GM18868 (cell line): ENCODE data around the gene SLC16A8.

ENCODE experiments used
- ATAC-seq: cut with Tn5 transposase; IDR thresholded peaks from one replicate; pipeline ENCODE4 v1.9.1; 2021; ENCODE audit warnings: mild to moderate bottlenecking, moderate library complexity; ENCODE audit not compliant: unreplicated experiment

The SLC16A8 gene

GRCh38 chr22:38031491-38031890, 52.5 kb downstream of the SLC16A8 start:
- ATAC-seq = no peak

DNA sequence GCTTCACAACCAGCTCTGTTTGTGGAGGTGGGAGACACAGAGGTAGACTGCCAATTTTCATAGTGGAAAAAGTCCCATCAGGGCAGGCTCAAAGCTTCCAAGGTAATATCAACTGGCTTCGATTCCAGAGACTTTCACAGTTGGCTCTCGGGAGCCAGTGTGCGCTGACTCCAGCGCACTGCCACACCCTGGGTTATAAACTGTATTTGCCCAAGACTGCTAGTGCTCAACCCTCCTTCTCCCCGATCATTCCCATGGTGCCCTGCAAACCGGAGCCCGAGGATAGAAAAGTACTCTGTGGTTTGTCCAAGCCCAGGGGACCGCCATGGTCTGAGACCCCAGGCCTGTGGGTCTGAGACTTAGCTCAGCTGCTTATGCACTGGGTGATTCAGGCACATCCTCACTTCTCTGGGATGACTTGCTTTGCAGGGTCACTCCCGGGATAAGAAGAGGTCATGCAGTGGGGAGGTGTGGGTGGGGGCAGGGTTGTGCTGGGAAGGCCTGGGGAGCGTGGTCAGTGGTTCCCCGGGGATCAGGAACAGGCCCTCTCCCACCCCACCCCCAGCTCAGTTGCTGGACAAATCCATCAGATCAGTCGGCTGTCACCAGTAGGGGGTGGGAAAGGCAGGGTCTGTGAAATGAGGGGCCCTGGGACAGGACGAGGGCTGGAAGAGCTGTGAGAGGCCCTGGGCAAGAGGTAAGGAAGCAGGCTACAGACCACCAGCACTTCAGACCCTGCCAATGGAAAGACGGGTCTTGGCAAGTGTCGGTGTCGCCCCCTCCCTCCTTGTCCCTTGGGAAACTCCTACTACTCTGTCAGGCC, 53.5 kb downstream of the SLC16A8 start:
- no peak for ATAC-seq

GRCh38 chr22:38029901-38030300, 54.1 kb downstream of the SLC16A8 start:
- no peak for ATAC-seq

GRCh38 chr22:38029370-38029769, 54.6 kb downstream of the SLC16A8 start:
- ATAC-seq = no peak

DNA sequence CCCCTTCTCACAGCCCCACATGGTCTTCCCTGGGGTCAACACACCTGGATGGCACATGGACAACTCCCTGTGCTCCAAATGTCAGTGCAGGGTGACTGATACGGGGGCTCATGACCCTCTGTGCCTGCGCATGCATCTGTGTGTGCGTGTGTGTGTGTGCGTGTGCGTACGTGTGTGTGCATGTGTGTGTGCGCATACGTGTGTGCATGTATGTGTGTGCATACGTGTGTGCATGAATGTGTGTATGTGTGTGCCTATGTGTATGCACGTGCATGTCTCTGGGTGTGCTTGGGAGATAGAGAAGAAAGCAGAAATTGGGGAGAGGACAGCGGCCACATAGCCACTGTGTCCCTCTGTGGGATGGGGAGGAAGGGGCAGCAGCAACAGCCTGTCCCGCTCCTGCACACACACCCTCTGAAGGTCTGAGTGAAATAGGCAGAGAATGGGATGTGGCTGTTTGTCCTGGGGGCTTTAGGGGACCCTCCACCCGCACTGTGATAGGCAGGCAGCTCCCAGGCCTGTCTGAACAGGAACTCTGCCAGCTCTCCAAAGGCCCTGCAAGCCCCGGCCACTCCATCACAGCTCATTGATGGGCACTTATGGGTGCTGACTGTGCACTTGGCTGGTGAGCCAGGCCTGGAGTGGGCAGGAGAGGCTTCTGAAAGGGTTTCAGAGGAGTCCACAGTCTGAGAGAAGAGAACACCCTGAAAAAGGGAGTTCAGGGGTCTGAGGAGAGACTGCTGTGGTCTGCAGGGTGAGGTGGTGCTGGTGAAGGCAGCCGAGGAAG, 55.4 kb downstream of the SLC16A8 start:
- ATAC-seq = no peak
